ENCODE results near the gene GABARAPL2. TPM values are rescaled to one million over a fixed set of nuclear protein-coding genes. Genes with fewer than 3 reads are reported as not detected.
A peak's percentile ranks its signal among the peaks of the same experiment; 100 is the strongest.

GABARAPL2 gene, protein sequence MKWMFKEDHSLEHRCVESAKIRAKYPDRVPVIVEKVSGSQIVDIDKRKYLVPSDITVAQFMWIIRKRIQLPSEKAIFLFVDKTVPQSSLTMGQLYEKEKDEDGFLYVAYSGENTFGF
- total RNA-seq (10 to 100 TPM; 61.7 to 66.2 TPM), polyA plus RNA-seq (331 TPM)

DNA sequence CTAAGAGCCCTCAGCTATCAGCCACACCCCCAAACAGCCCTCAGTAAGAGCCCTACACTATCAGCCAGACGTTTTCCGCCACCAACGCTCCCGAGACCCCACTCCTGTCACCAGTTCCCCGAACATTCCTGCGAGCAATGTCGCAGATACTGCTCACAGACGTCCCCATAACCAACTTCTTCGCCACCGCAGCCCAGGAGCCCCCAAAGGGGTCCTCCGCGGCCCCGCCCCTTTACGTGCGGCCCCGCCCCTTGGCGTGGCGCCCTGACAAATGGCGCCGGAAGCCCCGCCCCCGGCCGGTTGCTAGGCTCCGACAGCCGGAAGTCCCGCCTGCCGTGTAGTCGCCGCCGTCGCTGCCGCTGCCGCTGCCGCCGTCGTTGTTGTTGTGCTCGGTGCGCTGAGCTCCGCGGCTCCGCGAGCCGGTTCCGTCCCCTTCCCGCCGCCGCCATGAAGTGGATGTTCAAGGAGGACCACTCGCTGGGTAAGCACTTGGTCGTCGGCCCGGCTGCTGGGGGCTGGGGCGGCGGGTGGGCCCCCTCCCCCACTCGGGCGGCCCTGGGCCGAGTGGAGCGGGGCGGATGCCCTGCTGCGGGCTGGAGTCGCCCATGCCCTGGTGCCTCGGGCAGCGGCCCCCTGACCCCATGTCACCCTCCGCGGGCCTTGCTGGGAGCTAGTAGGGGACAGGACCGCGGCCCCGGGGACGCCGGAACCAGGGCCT, at the start of gene GABARAPL2:
TSS of gene GABARAPL2 (plus strand) at position 340 of the 718 bp plus-strand sequence. CDS start at position 448, 108 bp downstream.
- Mint-ChIP-seq H3K27ac (peak within 1 kb of the TSS; percentile 89 to 100 (median 98)), H3K4me3 (peak within 1 kb of the TSS; percentile 92 to 100 (median 96)), H3K4me1 (peaks cover 43 to 58% (median 53%) of the 10 kb centered on the region in 3 donors), H3K36me3 (peaks cover 0 to 47% (median 5%) of the 10 kb centered on the region in 3 donors), H3K27me3 (peaks cover 7 to 14% of the 10 kb centered on the region in 2 donors), H3K9me3 (no peaks in the 10 kb centered on the region)
- DNase-seq = peak; percentile 89 to 94 (median 91)
- Histone ChIP-seq H3K36me3 (ENCODE audit: insufficient read depth, low read length) (peaks cover 25% of the 10 kb centered on the region), H3K4me1 (ENCODE audit: insufficient read depth, low read length) (peaks cover 36% of the 10 kb centered on the region), H3K9me3 (ENCODE audit: low read length) (no peaks in the 10 kb centered on the region), H3K27me3 (ENCODE audit: insufficient read depth, low read length, poor library complexity, severe bottlenecking) (no peaks in the 10 kb centered on the region), H3K4me3 (ENCODE audit: low read length) (peak within 1 kb of the TSS; percentile 85), H3K27ac (ENCODE audit: low read depth, low read length) (peak within 1 kb of the TSS; percentile 83)
- ChIA-PET POLR2A (interaction anchor here (0.5 to 2.8 kb wide), 7 partner anchors 10 to 132 kb away, joined by 4 to 35 read pairs (median 13); partner anchors contain the start of genes ADAT1, KARS1, TERF2IP and TMEM231), CTCF (interaction anchor here (0.9 to 2.9 kb wide), 7 partner anchors 9 to 82 kb away, joined by 3 to 12 read pairs (median 10); partner anchors contain the start of genes ADAT1, KARS1, TERF2IP and TMEM231)

DNA sequence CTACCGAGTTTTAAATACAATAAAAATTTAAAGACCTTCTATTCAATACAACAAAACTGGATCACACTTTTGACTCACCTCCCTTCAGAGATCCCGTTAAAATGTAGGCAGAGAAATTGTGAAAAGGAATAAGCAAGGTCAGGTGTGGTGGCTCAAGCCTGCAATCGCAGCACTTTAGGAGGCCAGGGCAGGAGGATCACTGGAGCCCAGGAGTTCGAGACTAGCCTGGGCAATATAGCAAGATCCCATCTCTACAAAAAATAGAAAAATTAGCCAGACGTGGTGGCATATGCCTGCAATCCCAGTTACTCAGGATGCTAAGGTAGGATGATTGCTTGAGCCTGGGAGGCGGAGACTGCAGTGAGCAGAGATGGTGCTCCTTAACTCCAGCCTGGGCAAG, 47.0 kb upstream of the GABARAPL2 start:
- peaks cover 12% of the 10 kb centered on the region for H3K4me1 ChIP-seq (ENCODE audit: insufficient read depth, low read length)
- H3K4me3 ChIP-seq (ENCODE audit: low read length) = no peak overlapping the region
- peaks cover 8 to 24% (median 22%) of the 10 kb centered on the region in 3 donors for H3K4me1 Mint-ChIP-seq
- H3K36me3 Mint-ChIP-seq = peaks cover 0 to 3% (median 1%) of the 10 kb centered on the region in 3 donors
- H3K9me3 Mint-ChIP-seq = no peaks in the 10 kb centered on the region
- DNase-seq = no peak
- peak overlapping the region in 1 of 8 donors; percentile 51 for H3K27ac Mint-ChIP-seq
- ChIA-PET POLR2A (interaction anchor here (0.6 kb wide), 1 partner anchor 130 kb away, joined by 3 read pairs; no protein-coding TSS in a partner anchor), CTCF (interaction anchor here (1.7 to 5.3 kb wide), 4 partner anchors 31 to 131 kb away, joined by 4 to 42 read pairs (median 27); partner anchors contain the start of genes ADAT1, KARS1 and TERF2IP)
- H3K36me3 ChIP-seq (ENCODE audit: insufficient read depth, low read length) = no peaks in the 10 kb centered on the region
- no peaks in the 10 kb centered on the region for H3K27me3 ChIP-seq (ENCODE audit: insufficient read depth, low read length, poor library complexity, severe bottlenecking)
- no peak overlapping the region for H3K27ac ChIP-seq (ENCODE audit: low read depth, low read length)
- no peaks in the 10 kb centered on the region for H3K9me3 ChIP-seq (ENCODE audit: low read length)
- H3K4me3 Mint-ChIP-seq = no peak overlapping the region
- no peaks in the 10 kb centered on the region for H3K27me3 Mint-ChIP-seq

DNA sequence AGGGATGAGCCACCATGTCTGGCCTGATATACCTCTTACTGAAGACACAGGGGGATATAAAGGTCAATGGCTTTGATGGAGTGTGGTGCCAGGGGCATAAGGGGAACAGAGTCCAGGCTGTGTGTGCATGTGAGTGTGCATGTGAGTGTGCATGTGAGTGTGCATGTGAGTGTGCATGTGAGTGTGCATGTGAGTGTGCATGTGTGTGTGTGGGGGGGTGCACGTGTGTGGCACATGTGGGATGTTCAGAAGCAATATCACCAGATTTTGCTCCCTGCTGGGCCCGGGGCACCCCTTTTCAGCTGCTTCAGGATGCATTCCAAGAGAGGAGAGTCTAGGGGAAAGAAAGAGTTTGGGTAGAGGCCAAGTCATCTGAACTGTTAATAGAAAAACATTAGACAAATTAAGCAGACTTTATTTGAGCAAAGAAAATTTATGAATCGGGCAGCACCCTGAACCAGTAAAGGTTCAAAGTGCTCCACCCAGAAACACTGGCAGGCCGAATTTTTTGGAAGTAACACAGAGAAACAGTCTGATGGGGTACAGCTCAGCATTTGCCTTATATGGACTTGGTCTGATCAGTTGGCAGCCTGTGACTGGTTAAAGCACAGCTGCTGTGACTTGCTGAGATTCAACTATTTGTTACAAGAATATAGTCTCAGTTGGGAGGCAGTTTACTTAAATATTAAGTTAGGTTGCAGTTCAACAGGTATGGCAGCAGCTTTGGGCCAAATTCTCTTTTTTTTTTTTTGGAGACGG, 40.0 kb upstream of the GABARAPL2 start:
- no peaks in the 10 kb centered on the region for H3K36me3 Mint-ChIP-seq
- POLR2A ChIA-PET = no interaction called here
- no peak overlapping the region for H3K4me3 ChIP-seq (ENCODE audit: low read length)
- DNase-seq = no peak
- CTCF ChIA-PET = interaction anchor here (0.8 kb wide), 1 partner anchor 123 kb away, joined by 3 read pairs; no protein-coding TSS in a partner anchor
- no peaks in the 10 kb centered on the region for H3K27me3 ChIP-seq (ENCODE audit: insufficient read depth, low read length, poor library complexity, severe bottlenecking)
- no peak overlapping the region for H3K27ac Mint-ChIP-seq
- H3K9me3 Mint-ChIP-seq = no peaks in the 10 kb centered on the region
- no peaks in the 10 kb centered on the region for H3K4me1 ChIP-seq (ENCODE audit: insufficient read depth, low read length)
- no peaks in the 10 kb centered on the region for H3K9me3 ChIP-seq (ENCODE audit: low read length)
- H3K27me3 Mint-ChIP-seq = no peaks in the 10 kb centered on the region
- peaks cover 0 to 3% (median 3%) of the 10 kb centered on the region in 3 donors for H3K4me1 Mint-ChIP-seq
- H3K27ac ChIP-seq (ENCODE audit: low read depth, low read length) = no peak overlapping the region
- no peak overlapping the region for H3K4me3 Mint-ChIP-seq
- H3K36me3 ChIP-seq (ENCODE audit: insufficient read depth, low read length) = no peaks in the 10 kb centered on the region

DNA sequence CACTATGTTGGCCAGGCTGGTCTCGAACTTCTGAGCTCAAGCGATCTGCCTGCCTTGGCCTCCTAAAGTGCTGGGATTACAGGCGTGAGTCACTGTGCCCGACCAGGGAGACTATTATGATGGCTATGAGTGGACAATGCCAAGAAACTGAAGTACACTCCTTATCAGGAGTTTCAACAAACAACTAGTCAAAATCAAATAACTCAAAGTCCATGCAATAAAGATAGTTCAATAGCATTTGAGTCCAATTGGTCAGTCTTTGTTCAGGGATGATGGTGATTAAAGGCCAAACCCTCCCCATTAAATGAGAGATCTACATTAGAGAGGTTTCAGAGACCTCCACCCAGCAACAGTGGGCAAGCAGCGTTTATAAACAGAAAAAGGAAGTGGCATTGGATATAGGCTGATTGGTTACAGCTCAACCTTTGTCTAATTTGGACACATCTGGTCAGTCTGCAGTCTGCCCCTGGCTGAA, 38.3 kb upstream of the GABARAPL2 start:
- no peak overlapping the region for H3K27ac ChIP-seq (ENCODE audit: low read depth, low read length)
- DNase-seq = no peak
- H3K4me3 ChIP-seq (ENCODE audit: low read length) = no peak overlapping the region
- CTCF ChIA-PET = interaction anchor here (0.6 kb wide), 1 partner anchor 10 kb away, joined by 3 read pairs; no protein-coding TSS in a partner anchor
- Mint-ChIP-seq H3K27me3 (no peaks in the 10 kb centered on the region), H3K4me3 (no peak overlapping the region), H3K4me1 (no peaks in the 10 kb centered on the region), H3K36me3 (no peaks in the 10 kb centered on the region), H3K27ac (no peak overlapping the region), H3K9me3 (no peaks in the 10 kb centered on the region)
- H3K9me3 ChIP-seq (ENCODE audit: low read length) = no peaks in the 10 kb centered on the region
- H3K36me3 ChIP-seq (ENCODE audit: insufficient read depth, low read length) = no peaks in the 10 kb centered on the region
- POLR2A ChIA-PET = interaction anchor here (0.7 kb wide), 1 partner anchor 117 kb away, joined by 3 read pairs; no protein-coding TSS in a partner anchor
- no peaks in the 10 kb centered on the region for H3K27me3 ChIP-seq (ENCODE audit: insufficient read depth, low read length, poor library complexity, severe bottlenecking)
- no peaks in the 10 kb centered on the region for H3K4me1 ChIP-seq (ENCODE audit: insufficient read depth, low read length)

DNA sequence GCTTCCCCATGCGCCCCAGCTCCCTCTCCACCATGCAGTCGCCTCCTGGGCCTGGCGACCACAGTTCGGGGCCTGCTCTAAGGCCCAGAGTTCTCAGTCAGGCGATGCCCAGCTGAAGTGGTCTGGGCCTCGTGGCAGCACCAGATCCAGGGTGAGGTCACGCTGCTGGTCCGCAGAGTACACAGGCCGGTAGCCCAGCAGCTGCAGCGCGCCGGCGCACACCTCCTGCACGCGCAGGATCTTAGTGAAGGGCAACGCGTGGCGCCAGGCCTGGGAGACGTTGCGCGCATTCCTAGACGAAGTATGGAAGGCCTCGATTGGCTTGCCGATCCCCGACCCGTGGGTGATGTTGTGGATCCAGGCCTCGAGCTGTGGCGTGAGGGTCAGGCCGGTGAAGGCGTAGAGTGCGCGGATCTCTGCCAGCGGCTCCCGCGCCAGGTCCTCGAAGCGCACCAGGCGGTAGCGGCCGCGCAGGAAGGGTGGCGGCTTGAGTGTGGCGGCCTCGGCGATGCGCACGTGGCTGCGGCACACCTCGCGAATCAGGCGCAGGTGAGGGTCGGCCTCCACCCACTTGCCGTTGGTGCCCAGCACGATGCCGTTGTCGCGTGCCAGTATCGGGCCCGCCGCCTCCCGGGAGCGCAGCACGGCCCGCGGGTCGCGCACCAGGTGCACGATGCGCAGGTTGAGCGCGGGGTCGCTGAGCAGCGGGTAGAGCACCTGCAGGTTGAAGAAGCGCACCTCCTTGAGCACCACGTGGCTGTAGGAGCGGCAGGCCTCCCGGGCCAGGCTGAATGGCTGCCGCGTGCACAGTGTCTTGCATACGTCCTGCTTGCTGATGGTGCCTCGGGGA, 36.9 kb upstream of the GABARAPL2 start:
- no peaks in the 10 kb centered on the region for H3K27me3 Mint-ChIP-seq
- H3K9me3 Mint-ChIP-seq = no peaks in the 10 kb centered on the region
- DNase-seq = no peak
- POLR2A ChIA-PET = no interaction called here
- Histone ChIP-seq H3K9me3 (ENCODE audit: low read length) (no peaks in the 10 kb centered on the region), H3K36me3 (ENCODE audit: insufficient read depth, low read length) (no peaks in the 10 kb centered on the region), H3K27ac (ENCODE audit: low read depth, low read length) (no peak overlapping the region), H3K27me3 (ENCODE audit: insufficient read depth, low read length, poor library complexity, severe bottlenecking) (no peaks in the 10 kb centered on the region), H3K4me1 (ENCODE audit: insufficient read depth, low read length) (no peaks in the 10 kb centered on the region), H3K4me3 (ENCODE audit: low read length) (no peak overlapping the region)
- H3K4me1 Mint-ChIP-seq = no peaks in the 10 kb centered on the region
- CTCF ChIA-PET = no interaction called here
- no peak overlapping the region for H3K27ac Mint-ChIP-seq
- H3K4me3 Mint-ChIP-seq = no peak overlapping the region
- no peaks in the 10 kb centered on the region for H3K36me3 Mint-ChIP-seq

DNA sequence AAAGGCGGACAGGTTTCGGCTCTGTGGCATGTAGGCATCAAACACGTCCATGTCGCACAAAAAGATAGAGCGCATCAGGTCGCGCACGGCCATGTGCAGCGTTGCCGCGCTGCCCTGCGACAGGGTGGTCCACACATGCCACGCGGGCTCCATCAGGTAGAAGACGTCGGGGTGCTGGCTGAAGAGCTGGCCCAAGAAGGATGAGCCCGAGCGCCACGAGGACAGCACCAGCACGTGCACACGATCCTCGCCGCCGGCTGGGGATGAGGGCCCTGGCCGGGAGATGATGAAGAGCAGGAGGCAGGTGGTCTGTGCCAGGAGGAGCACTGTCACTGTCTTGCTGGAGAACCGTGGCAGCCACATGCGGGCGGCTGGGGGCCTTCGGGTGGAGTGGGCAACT, 36.2 kb upstream of the GABARAPL2 start:
- CTCF ChIA-PET = no interaction called here

DNA sequence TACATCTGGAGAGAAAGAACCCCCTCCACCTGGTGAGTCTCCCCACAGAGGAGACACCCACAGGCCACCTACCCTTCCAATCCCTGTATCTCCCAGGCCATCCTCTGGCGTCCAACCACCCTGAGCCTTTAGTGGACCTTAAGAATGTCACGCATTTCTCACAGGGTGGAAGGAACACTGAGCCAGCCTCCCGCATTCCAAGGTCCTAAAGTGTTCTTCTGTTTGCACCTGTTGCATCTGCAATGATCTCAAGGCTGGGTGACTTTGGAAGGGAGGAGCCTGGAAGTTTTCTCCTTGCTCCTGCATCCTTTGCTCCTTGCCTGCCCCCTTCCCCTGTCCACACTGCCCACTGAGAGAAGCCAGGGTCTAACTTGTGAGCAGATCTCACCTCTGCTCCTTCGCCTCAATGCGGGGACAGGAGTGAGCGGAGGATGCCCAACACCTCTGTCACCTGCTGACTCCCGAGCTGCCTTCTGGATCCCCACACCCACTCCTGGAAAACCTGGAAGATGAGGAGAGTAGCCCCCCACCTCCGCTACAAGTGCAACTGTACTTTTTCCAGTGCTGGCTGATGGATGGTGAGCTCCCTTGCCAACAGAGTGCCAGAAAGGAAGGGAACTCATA, 33.9 kb upstream of the GABARAPL2 start:
- H3K27ac Mint-ChIP-seq = no peak overlapping the region
- POLR2A ChIA-PET = no interaction called here

More for the DNA sequence above, 36.2 kb upstream of the GABARAPL2 start:
- DNase-seq = no peak
- Mint-ChIP-seq H3K4me3 (no peak overlapping the region), H3K9me3 (no peaks in the 10 kb centered on the region), H3K4me1 (no peaks in the 10 kb centered on the region), H3K27me3 (no peaks in the 10 kb centered on the region), H3K27ac (no peak overlapping the region), H3K36me3 (no peaks in the 10 kb centered on the region)
- Histone ChIP-seq H3K27me3 (ENCODE audit: insufficient read depth, low read length, poor library complexity, severe bottlenecking) (no peaks in the 10 kb centered on the region), H3K4me3 (ENCODE audit: low read length) (no peak overlapping the region), H3K27ac (ENCODE audit: low read depth, low read length) (no peak overlapping the region), H3K4me1 (ENCODE audit: insufficient read depth, low read length) (no peaks in the 10 kb centered on the region), H3K9me3 (ENCODE audit: low read length) (no peaks in the 10 kb centered on the region), H3K36me3 (ENCODE audit: insufficient read depth, low read length) (no peaks in the 10 kb centered on the region)
- POLR2A ChIA-PET = no interaction called here

More for the DNA sequence above, 33.9 kb upstream of the GABARAPL2 start:
- Histone ChIP-seq H3K27ac (ENCODE audit: low read depth, low read length) (no peak overlapping the region), H3K36me3 (ENCODE audit: insufficient read depth, low read length) (no peaks in the 10 kb centered on the region), H3K4me1 (ENCODE audit: insufficient read depth, low read length) (no peaks in the 10 kb centered on the region), H3K4me3 (ENCODE audit: low read length) (no peak overlapping the region), H3K9me3 (ENCODE audit: low read length) (no peaks in the 10 kb centered on the region), H3K27me3 (ENCODE audit: insufficient read depth, low read length, poor library complexity, severe bottlenecking) (no peaks in the 10 kb centered on the region)
- Mint-ChIP-seq H3K36me3 (no peaks in the 10 kb centered on the region), H3K27me3 (no peaks in the 10 kb centered on the region), H3K9me3 (no peaks in the 10 kb centered on the region), H3K4me1 (no peaks in the 10 kb centered on the region), H3K4me3 (no peak overlapping the region)
- no peak for DNase-seq
- CTCF ChIA-PET = interaction anchor here (1.5 kb wide), 1 partner anchor 15 kb away, joined by 6 read pairs; no protein-coding TSS in a partner anchor

All from CD8-positive, alpha-beta memory T cell (primary cell).